ENCODE data around the gene FSTL4. TPM values are rescaled to one million over a fixed set of nuclear protein-coding genes. Genes with fewer than 3 reads are reported as not detected.

FSTL4 gene
- total and polyA plus RNA-seq, 2 of the 4 experiments (the other 2 are of a cell fraction), result 0.18 TPM; not detected in 1

- Histone ChIP-seq H3K4me3 (ENCODE audit: insufficient read depth, low read depth, low read length) (no peak overlapping the region), H3K4me2 (ENCODE audit: low read depth, low read length) (no peak overlapping the region), H3K9me3 (ENCODE audit: control insufficient read depth, insufficient read depth, low read length) (no peaks in the 10 kb centered on the region), H4K8ac (ENCODE audit: low read depth in 2 of 2, low read length in 2 of 2) (no peak overlapping the region), H3K36me3 (ENCODE audit: control insufficient read depth, insufficient read depth, low read length) (no peaks in the 10 kb centered on the region), H3K14ac (replicated peaks; ENCODE audit: low read depth, low read length) (no peak overlapping the region), H3K27me3 (ENCODE audit: control insufficient read depth, insufficient read depth, low read length) (peaks cover 13% of the 10 kb centered on the region; the same call in 1 of the 2 replicates), H2AK9ac (replicated peaks; ENCODE audit: low read depth, low read length, poor library complexity) (no peak overlapping the region), H2BK5ac (ENCODE audit: low read depth, low read length, poor library complexity, severe bottlenecking) (no peak overlapping the region), H3K9me1 (ENCODE audit: insufficient read depth, low read length) (no peaks in the 10 kb centered on the region; the same call in 1 of the 2 replicates), H3K9ac (ENCODE audit: low read depth, low read length) (no peak overlapping the region), H3K79me1 (ENCODE audit: low read depth in 1 of 2, low read length in 2 of 2) (no peaks in the 10 kb centered on the region), H3K4me1 (ENCODE audit: control insufficient read depth, insufficient read depth, low read length) (no peaks in the 10 kb centered on the region), H4K20me1 (ENCODE audit: insufficient read depth, low read length) (no peaks in the 10 kb centered on the region), H2AFZ (replicated peaks; ENCODE audit: low read length, poor library complexity) (peak overlapping the region; percentile 68), H3K23ac (ENCODE audit: low read depth, low read length) (no peak overlapping the region), H2AK5ac (ENCODE audit: low read depth, low read length) (no peak overlapping the region), H3K56ac (ENCODE audit: extremely low read depth, insufficient read depth, low read length) (no peak overlapping the region), H3K18ac (ENCODE audit: low read depth, low read length) (no peak overlapping the region), H2BK20ac (ENCODE audit: low read depth, low read length) (no peak overlapping the region), H2BK120ac (ENCODE audit: low read depth, low read length) (no peak overlapping the region), H3K27ac (ENCODE audit: insufficient read depth, low read length) (no peak overlapping the region), H3K4ac (ENCODE audit: low read depth, low read length) (no peak overlapping the region), H4K5ac (ENCODE audit: low read depth, low read length) (no peak overlapping the region), H2BK15ac (ENCODE audit: low read depth, low read length) (no peak overlapping the region), H4K91ac (ENCODE audit: insufficient read depth, low read depth, low read length) (no peak overlapping the region)
- TF ChIP-seq USF2 (IDR thresholded peaks at IDR 0.05; ENCODE audit: low read depth, low read length) (peak; percentile 8; the same call in 1 of the 2 replicates), CTCF (conservative IDR thresholded peaks at IDR 0.05; ENCODE audit: low read depth, low read length) (no peak)
- ChIA-PET POLR2A (ENCODE audit: unreplicated experiment) (no interaction called here), CTCF (no interaction called here)
- intact Hi-C loops (cut with micrococcal nuclease) (no loop called here), in situ Hi-C loops (cut with MboI; ENCODE audit: low sequenced_read_pairs) (loop anchor here (10.0 kb wide), 1 partner anchor 171 kb away; no protein-coding TSS in a partner anchor), dilution Hi-C loops (cut with HindIII; ENCODE audit: low sequenced_read_pairs, unreplicated experiment) (no loop called here)
- DNase-seq, result peak; percentile 51
- ATAC-seq (ENCODE audit: low read depth), result peak; percentile 15
- 100% methylated on average over 1 of the region's 7 CpGs; no CpG with 5 or more reads in 1 of the 2 experiments for WGBS, 2 experiments (ENCODE audit: extremely low coverage in 2 of 2, insufficient read length in 1 of 2)
- BruUV-seq (replicated peaks), result no TSS peak
Measured at GRCh38 chr5:133285583-133286021, 326.7 kb downstream of the FSTL4 start.

All from IMR-90 (cell line).